LNCaP clone FGC (cell line): ENCODE data around the gene TGFB1I1.
"Not testable (repeated sequence)": the region's sequence is repeated elsewhere in the genome, so short reads cannot be mapped to it uniquely, and the experiment has no call there.

Experiments used
- DNase-seq: peaks from one replicate; pipeline ENCODE4 v3.0.0-alpha.2; 2011; ENCODE audit warnings: low read depth
- H3K4me3 ChIP-seq: 2 replicates; pipeline ENCODE4 v1.5.1; 2011; ENCODE audit warnings: mild to moderate bottlenecking, low read depth, low read length, control low read depth
- TF ChIP-seq, protein P1 (sequence below): IDR thresholded peaks from 2 replicates; pipeline ENCODE4 v1.5.1; 2012; ENCODE audit warnings: mild to moderate bottlenecking; ENCODE audit not compliant: control insufficient read depth, insufficient read depth; ENCODE audit errors: extremely low read depth

The TGFB1I1 gene

DNA sequence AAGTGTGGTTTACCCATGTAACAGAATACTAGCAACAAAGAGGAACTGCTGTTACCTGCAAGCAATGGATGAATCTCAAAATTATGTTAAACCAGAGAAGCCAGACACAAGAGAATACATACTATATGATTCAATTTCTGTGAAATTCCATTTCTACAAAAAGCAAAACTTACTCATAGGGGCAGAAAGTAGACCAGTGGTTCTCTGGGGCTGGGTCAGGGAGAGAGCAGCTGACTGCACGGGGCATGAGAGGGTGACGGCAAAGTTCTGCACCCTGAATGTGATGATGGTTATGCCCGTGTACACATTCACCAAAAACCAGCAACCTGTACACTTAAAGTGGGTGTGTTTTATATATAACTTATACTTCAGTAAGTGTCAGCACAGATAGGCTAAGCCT is 32.4 kb upstream of the TGFB1I1 start:
- DNase-seq: no peak
- no peak overlapping the region for H3K4me3 ChIP-seq
- TF ChIP-seq, protein P1, sequence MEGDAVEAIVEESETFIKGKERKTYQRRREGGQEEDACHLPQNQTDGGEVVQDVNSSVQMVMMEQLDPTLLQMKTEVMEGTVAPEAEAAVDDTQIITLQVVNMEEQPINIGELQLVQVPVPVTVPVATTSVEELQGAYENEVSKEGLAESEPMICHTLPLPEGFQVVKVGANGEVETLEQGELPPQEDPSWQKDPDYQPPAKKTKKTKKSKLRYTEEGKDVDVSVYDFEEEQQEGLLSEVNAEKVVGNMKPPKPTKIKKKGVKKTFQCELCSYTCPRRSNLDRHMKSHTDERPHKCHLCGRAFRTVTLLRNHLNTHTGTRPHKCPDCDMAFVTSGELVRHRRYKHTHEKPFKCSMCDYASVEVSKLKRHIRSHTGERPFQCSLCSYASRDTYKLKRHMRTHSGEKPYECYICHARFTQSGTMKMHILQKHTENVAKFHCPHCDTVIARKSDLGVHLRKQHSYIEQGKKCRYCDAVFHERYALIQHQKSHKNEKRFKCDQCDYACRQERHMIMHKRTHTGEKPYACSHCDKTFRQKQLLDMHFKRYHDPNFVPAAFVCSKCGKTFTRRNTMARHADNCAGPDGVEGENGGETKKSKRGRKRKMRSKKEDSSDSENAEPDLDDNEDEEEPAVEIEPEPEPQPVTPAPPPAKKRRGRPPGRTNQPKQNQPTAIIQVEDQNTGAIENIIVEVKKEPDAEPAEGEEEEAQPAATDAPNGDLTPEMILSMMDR: no peak

DNA sequence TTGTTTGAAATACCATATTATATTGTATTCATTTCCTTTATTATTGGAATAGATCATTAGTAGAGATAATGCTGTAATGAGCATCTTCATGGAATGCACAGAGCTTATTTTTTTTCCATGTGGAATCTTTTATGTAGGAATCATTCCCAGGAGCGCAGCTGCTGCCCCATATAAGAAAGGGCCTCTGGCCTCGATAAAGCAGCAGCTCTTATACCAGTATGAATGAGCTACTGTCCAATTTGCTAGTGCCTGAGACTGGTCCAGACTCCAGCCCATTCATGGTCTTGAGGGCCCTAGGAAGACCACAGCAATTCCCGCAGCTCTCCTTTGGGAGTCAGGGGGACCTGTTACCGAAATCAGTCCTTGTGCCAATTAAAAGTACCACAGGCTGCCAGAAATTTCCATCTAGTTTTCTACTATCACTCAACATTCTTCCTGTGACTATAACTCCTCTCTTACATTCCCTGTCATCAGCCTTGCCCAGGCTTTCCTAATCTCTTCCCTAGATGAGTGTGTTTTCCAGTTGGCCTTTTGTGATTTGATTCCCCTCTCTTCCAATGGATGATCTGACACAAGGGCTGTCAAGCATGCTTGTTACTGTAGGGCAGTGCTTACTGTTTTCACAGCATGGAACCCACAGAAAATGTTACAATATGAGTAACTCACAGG is 31.3 kb upstream of the TGFB1I1 start:
- TF ChIP-seq, protein P1: no peak
- DNase-seq: no peak
- no peak overlapping the region for H3K4me3 ChIP-seq

DNA sequence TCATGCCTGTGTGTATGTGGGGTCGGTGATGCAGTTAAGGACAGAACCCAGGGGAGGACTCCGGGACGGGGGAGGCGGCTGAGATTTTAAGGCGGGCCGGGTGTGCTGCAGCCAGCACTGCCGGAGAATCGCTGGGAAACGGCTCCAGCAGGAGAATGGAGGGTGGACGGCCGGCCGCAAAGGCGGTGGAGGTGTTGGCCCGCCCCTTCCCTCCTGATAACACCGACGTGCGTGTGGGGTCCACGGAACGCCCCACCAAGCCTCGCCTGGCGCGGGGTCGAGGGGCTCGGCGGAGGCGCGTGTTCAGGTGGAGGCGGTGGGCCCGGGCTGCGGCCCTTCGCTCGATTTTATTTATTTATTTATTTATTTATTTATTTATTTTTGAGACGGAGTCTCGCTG is 30.0 kb upstream of the TGFB1I1 start:
- no peak for DNase-seq
- H3K4me3 ChIP-seq: peak overlapping the region; percentile 72
- TF ChIP-seq, protein P1: no peak

DNA sequence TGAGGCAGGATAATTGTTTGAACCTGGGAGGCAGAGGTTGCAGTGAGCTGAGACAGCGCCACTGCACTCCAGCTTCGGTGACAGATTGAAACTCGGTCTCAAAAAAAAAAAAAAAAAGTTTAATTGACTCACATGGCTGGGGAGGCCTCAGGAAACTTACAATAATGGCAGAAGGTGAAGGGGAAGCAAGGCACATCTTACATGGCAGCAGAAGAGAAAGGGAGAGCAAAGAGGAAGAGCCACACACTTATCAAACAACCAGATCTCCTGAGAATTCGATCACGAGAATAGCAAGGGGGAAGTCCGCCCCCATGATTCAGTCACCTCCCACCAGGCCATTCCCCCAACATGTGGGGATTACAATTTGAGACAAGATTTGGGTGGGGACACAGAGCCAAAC is 26.0 kb upstream of the TGFB1I1 start:
- H3K4me3 ChIP-seq, DNase-seq: not testable (repeated sequence)

DNA sequence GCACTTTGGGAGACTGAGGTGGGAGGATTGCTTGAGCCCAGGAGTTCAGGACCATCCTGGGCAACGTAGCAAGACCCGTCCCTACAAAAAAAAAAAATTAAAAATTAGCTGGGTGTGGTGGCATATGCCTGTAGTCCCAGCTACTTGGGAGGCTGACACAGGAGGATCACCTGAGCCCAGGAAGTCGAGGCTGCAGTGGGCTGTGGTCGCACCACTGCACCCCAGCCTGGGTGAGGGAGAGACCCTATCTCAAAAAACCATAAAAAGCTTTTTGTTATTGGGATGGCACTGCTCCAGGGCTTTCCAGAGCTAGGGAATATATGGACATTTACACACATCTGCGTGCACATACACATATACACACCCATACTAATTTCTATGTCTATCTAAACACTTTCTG is 20.8 kb upstream of the TGFB1I1 start:
- no peak overlapping the region for H3K4me3 ChIP-seq
- TF ChIP-seq, protein P1: no peak
- no peak for DNase-seq

DNA sequence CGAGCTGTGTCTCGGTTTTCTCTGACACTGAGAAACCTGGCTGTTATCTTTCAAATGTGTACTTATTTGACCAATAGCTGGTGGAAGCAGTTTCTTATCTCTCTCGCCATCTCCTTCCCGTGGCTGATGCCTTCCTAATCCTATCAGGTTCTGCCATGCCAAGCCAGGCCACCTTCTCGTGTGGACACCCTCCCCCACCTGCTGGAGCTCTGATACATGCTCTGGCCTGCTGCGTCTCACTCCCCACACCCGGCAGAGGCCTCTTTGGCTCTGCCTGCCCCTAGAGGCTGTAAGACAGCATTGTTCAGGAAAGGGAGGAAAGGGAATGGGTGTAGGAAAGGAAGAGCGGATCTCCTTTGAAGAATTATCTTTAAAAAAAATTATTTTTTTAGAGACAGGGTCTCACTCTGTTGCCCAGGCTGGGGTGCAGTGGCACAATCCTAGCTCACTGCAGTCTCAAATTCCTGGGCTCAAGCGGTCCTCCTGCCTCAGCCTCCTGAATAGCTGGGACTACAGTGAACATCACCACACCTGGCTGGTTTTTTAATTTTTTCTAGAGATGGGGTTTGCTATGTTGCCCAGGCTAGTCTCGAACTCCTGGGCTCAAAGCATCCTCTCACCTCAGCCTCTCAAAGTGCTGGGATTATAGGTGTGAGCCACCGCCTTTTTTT is 20.1 kb upstream of the TGFB1I1 start:
- H3K4me3 ChIP-seq: no peak overlapping the region
- TF ChIP-seq, protein P1: peak; percentile 72
- DNase-seq: peak; percentile 93

DNA sequence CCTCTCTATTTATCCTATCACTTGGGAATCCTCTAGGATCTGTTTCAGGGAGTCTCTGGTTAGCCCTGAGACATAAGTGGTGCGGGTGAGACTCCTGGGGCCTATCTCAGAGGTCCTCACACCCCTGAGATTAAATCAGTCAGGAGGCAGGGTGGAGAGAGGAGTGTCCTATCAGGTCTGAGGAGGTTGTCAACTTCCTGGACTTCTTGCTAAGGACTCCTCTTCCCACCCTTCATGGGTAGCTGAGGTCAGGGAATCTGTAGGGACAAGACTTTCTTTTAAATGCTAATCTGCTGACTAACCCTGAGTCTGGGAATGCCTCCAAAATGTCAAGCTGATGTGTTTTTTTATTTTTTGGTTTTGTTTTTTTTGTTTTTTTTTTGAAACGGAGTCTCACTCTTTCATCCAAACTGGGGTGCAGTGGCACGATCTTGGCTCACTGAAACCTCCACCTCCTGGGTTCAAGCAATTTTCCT is 19.3 kb upstream of the TGFB1I1 start:
- H3K4me3 ChIP-seq: no peak overlapping the region
- TF ChIP-seq, protein P1: no peak
- no peak for DNase-seq
